CD14-positive monocyte (primary cell): ENCODE results near the gene EPHA2. TPM values are rescaled to one million over a fixed set of nuclear protein-coding genes. Genes with fewer than 3 reads are reported as not detected.

ENCODE experiments used
- DNase-seq, 3 donors: peaks; one replicate each; pipeline ENCODE4 v3.0.0-alpha.2; 2011 to 2022
- H2AFZ ChIP-seq: 2 replicates; pipeline ENCODE4 v1.6.0; 2012; ENCODE audit warnings: mild to moderate bottlenecking, low read depth, low read length, inconsistent platforms; ENCODE audit not compliant: insufficient read depth, poor library complexity, severe bottlenecking
- H3K27ac ChIP-seq, 2 donors: 1 replicate in 1 of 2; 2 replicates in 1 of 2; pipeline ENCODE4 v1.5.1; 2012 to 2013; ENCODE audit warnings: low read length in 2 of 2, control low read depth in 1 of 2, inconsistent platforms in 1 of 2, low read depth in 1 of 2, mild to moderate bottlenecking in 1 of 2
- H3K27me3 ChIP-seq, 2 donors: one replicate each; pipeline versions ENCODE4 v1.6.0 to v1.6.1; 2011 to 2013; ENCODE audit warnings: low read length in 2 of 2; ENCODE audit not compliant: control insufficient read depth in 2 of 2, insufficient read depth in 2 of 2
- H3K36me3 ChIP-seq, 2 donors: replicated peaks in 1 of 2; 1 replicate in 1 of 2; 2 replicates in 1 of 2; pipeline versions ENCODE4 v1.5.1 to v1.6.1; 2012 to 2013; ENCODE audit warnings: low read length in 2 of 2, control low read depth in 1 of 2, inconsistent platforms in 1 of 2, mild to moderate bottlenecking in 1 of 2; ENCODE audit not compliant: insufficient read depth in 2 of 2, control insufficient read depth in 1 of 2
- H3K4me1 ChIP-seq, 2 donors: 1 replicate in 1 of 2; 2 replicates in 1 of 2; pipeline versions ENCODE4 v1.5.1 to v1.6.1; 2012 to 2013; ENCODE audit warnings: low read length in 2 of 2, control low read depth in 1 of 2, inconsistent platforms in 1 of 2, mild to moderate bottlenecking in 1 of 2, moderate library complexity in 1 of 2; ENCODE audit not compliant: insufficient read depth in 2 of 2, control insufficient read depth in 1 of 2
- H3K4me2 ChIP-seq: replicated peaks from 2 replicates; pipeline ENCODE3; 2012; ENCODE audit warnings: low read length, moderate library complexity, mild to moderate bottlenecking; ENCODE audit not compliant: poor library complexity, severe bottlenecking; ENCODE audit errors: extremely low read depth
- H3K4me3 ChIP-seq, 3 experiments: fragments of 200-600 bp in 1 of 3; sonication (generic) in 1 of 3; replicated peaks in 1 of 3; 1 replicate in 2 of 3; 2 replicates in 1 of 3; pipeline ENCODE4 v1.5.1; 2011 to 2013; ENCODE audit warnings: low read length in 3 of 3, mild to moderate bottlenecking in 3 of 3, control low read depth in 2 of 3, low read depth in 2 of 3, inconsistent platforms in 1 of 3, moderate library complexity in 1 of 3
- H3K79me2 ChIP-seq: 2 replicates; pipeline ENCODE4 v1.6.0; 2012; ENCODE audit warnings: mild to moderate bottlenecking, control low read depth, inconsistent platforms, low read length, moderate library complexity; ENCODE audit not compliant: insufficient read depth
- H3K9ac ChIP-seq: 2 replicates; pipeline ENCODE4 v1.6.0; 2017; ENCODE audit warnings: low read length, mild to moderate bottlenecking; ENCODE audit not compliant: insufficient read depth, poor library complexity, severe bottlenecking
- H3K9me3 ChIP-seq, 2 donors: replicated peaks in 1 of 2; 1 replicate in 1 of 2; 2 replicates in 1 of 2; pipeline versions ENCODE4 v1.5.1 to v1.6.1; 2012 to 2013; ENCODE audit warnings: low read length in 2 of 2, control low read depth in 1 of 2; ENCODE audit not compliant: control insufficient read depth in 1 of 2, insufficient read depth in 1 of 2
- H4K20me1 ChIP-seq: 2 replicates; pipeline ENCODE4 v1.6.0; 2012; ENCODE audit warnings: mild to moderate bottlenecking, low read length, control low read depth, moderate library complexity; ENCODE audit not compliant: insufficient read depth
- H3K27ac Mint-ChIP-seq, 7 donors: one replicate each; pipeline ENCODE4 v1.8.0; 2020; ENCODE audit warnings: mild to moderate bottlenecking in 7 of 7, mixed read lengths in 7 of 7, moderate library complexity in 6 of 7, inconsistent platforms in 2 of 7
- H3K27me3 Mint-ChIP-seq, 3 donors: one replicate each; pipeline ENCODE4 v1.8.0; 2021 to 2022; ENCODE audit warnings: low read depth in 3 of 3, mild to moderate bottlenecking in 3 of 3, mixed read lengths in 3 of 3, moderate library complexity in 3 of 3, inconsistent platforms in 1 of 3
- H3K36me3 Mint-ChIP-seq, 2 donors: one replicate each; pipeline ENCODE4 v1.8.0; 2020; ENCODE audit warnings: mixed read lengths in 2 of 2, inconsistent platforms in 1 of 2, mild to moderate bottlenecking in 1 of 2
- H3K4me1 Mint-ChIP-seq: one replicate; pipeline ENCODE4 v1.8.0; 2020; ENCODE audit warnings: mild to moderate bottlenecking, mixed read lengths
- H3K4me3 Mint-ChIP-seq, 2 donors: one replicate each; pipeline ENCODE4 v1.8.0; 2020; ENCODE audit warnings: mild to moderate bottlenecking in 2 of 2, mixed read lengths in 2 of 2, moderate library complexity in 1 of 2
- H3K9me3 Mint-ChIP-seq, 7 donors: one replicate each; pipeline ENCODE4 v1.8.0; 2020 to 2022; ENCODE audit warnings: mixed read lengths in 7 of 7, mild to moderate bottlenecking in 6 of 7, moderate library complexity in 6 of 7, inconsistent platforms in 2 of 7
- CTCF ChIP-seq: fragments of 200-600 bp; IDR thresholded peaks from one replicate; pipeline ENCODE4 v1.8.0; 2022; ENCODE audit warnings: antibody characterized with exemption, mild to moderate bottlenecking
- WGBS: methylation state at CpG from one replicate; pipeline ENCODE4 v1.1.5; 2013; ENCODE audit warnings: missing lambda C conversion rate; ENCODE audit not compliant: insufficient coverage; 5-methylcytosine and 5-hydroxymethylcytosine counted together
- intact Hi-C, 2 donors: fragments of 100-400 bp; cut with micrococcal nuclease; formaldehyde crosslinking; loops; one replicate each; pipeline versions ENCODE4 v1.15.0 to v1.15.1; 2023
- polyA plus RNA-seq, 3 donors: library from polyadenylated mRNA; depleted of rRNA in 1 of 3; unstranded in 2 of 3; stranded (reverse) in 1 of 3; fragments of 300-500 nt in 2 of 3; fragments of >200 nt in 1 of 3; fragmentation: Illumina TruSeq in 2 of 3; gene quantifications; 1 replicate in 2 of 3; 2 replicates in 1 of 3; pipeline ENCODE4 v1.2.3, GENCODE V29; 2012 to 2021

The EPHA2 gene
- polyA plus RNA-seq, 3 donors: 0.03 TPM; not detected in 2

GRCh38 chr1:16149146-16149545 lies 6.7 kb downstream of the EPHA2 start:
- Mint-ChIP-seq H3K36me3 (no peaks in the 10 kb centered on the region), H3K9me3 (peaks cover 0 to 2% (median 0%) of the 10 kb centered on the region in 7 donors), H3K27ac (no peak overlapping the region), H3K4me1 (peaks cover 8% of the 10 kb centered on the region), H3K27me3 (peaks cover 8 to 27% (median 19%) of the 10 kb centered on the region in 3 donors), H3K4me3 (no peak overlapping the region)
- Histone ChIP-seq H3K4me3 (no peak overlapping the region), H3K4me2 (no peak overlapping the region), H3K79me2 (no peaks in the 10 kb centered on the region), H2AFZ (no peak overlapping the region), H3K36me3 (no peaks in the 10 kb centered on the region), H3K9ac (no peak overlapping the region), H3K27ac (no peak overlapping the region), H3K4me1 (peaks cover 7% of the 10 kb centered on the region in 2 donors), H4K20me1 (no peaks in the 10 kb centered on the region), H3K9me3 (no peaks in the 10 kb centered on the region), H3K27me3 (peaks cover 0 to 10% of the 10 kb centered on the region in 2 donors)
- 97% methylated on average over 4 of the region's 7 CpGs for WGBS
- intact Hi-C loops: no loop called here
- no peak for DNase-seq
- TF ChIP-seq CTCF: no peak

GRCh38 chr1:16148329-16149092 lies 7.4 kb downstream of the EPHA2 start:
- TF ChIP-seq CTCF: no peak
- intact Hi-C loops: no loop called here

More at GRCh38 chr1:16148329-16149092, 7.4 kb downstream of the EPHA2 start:
- peaks cover under 1% of the 10 kb centered on the region in 2 donors for H3K4me1 ChIP-seq
- H3K27ac Mint-ChIP-seq: no peak overlapping the region
- DNase-seq: no peak
- peaks cover 0 to 2% (median 0%) of the 10 kb centered on the region in 7 donors for H3K9me3 Mint-ChIP-seq
- H3K36me3 ChIP-seq: no peaks in the 10 kb centered on the region
- peaks cover 7 to 23% (median 16%) of the 10 kb centered on the region in 3 donors for H3K27me3 Mint-ChIP-seq
- peaks cover 0 to 8% of the 10 kb centered on the region in 2 donors for H3K27me3 ChIP-seq
- no peak overlapping the region for H2AFZ ChIP-seq
- H3K79me2 ChIP-seq: no peaks in the 10 kb centered on the region
- no peak overlapping the region for H3K4me2 ChIP-seq
- H3K36me3 Mint-ChIP-seq: no peaks in the 10 kb centered on the region
- no peaks in the 10 kb centered on the region for H3K9me3 ChIP-seq
- H3K27ac ChIP-seq: no peak overlapping the region
- WGBS: 95% methylated on average over 38 of the region's 39 CpGs
- H3K4me3 ChIP-seq: no peak overlapping the region
- peaks cover 2% of the 10 kb centered on the region for H3K4me1 Mint-ChIP-seq
- H3K4me3 Mint-ChIP-seq: no peak overlapping the region
- no peaks in the 10 kb centered on the region for H4K20me1 ChIP-seq
- H3K9ac ChIP-seq: no peak overlapping the region
